ENCODE data around the gene EPN3. TPM values are rescaled to one million over a fixed set of nuclear protein-coding genes. Genes with fewer than 3 reads are reported as not detected.

EPN3 gene
- polyA plus RNA-seq, 1 donor (not counting 4 experiments of a cell fraction or from before 2014, with no cell fraction given): 66.7 TPM

- Histone ChIP-seq H3K27ac (ENCODE audit: control insufficient read depth, insufficient read depth, low read length) (peak overlapping the region; percentile 14), H3K4me2 (ENCODE audit: control insufficient read depth, extremely low read depth, insufficient read depth, low read depth, low read length) (peak overlapping the region; percentile 82), H3K27me3 (ENCODE audit: control insufficient read depth, extremely low read depth, insufficient read depth, low read length) (no peaks in the 10 kb centered on the region), H3K9ac (ENCODE audit: control insufficient read depth, extremely low read depth, insufficient read depth, low read length) (peak overlapping the region; percentile 22), H3K36me3 (ENCODE audit: control insufficient read depth in 2 of 2, extremely low read depth in 1 of 2, insufficient read depth in 2 of 2, low read length in 2 of 2) (peaks cover 24 to 51% of the 10 kb centered on the region in 2 experiments), H3K79me2 (ENCODE audit: control insufficient read depth, insufficient read depth, low read length) (peaks cover 33% of the 10 kb centered on the region), H3K4me3 (ENCODE audit: control insufficient read depth in 2 of 3, extremely low read depth in 1 of 3, insufficient read depth in 2 of 3, low read depth in 1 of 3, low read length in 3 of 3) (peak overlapping the region in 1 of 3 experiments; percentile 47), H3K9me1 (ENCODE audit: control insufficient read depth, extremely low read depth, insufficient read depth, low read length) (peaks cover 3% of the 10 kb centered on the region), H3K9me3 (ENCODE audit: control insufficient read depth, low read depth, low read length) (no peaks in the 10 kb centered on the region), H3K4me1 (ENCODE audit: control insufficient read depth, extremely low read depth, insufficient read depth, low read length) (peaks cover 67% of the 10 kb centered on the region), H4K20me1 (ENCODE audit: control insufficient read depth, extremely low read depth, insufficient read depth, low read length) (peaks cover 7% of the 10 kb centered on the region), H2AFZ (ENCODE audit: control insufficient read depth, low read length) (no peak overlapping the region)
- TF ChIP-seq CTCF (optimal IDR thresholded peaks at IDR 0.05 in 1 of 3, IDR thresholded peaks at IDR 0.05 in 1 of 3, conservative IDR thresholded peaks at IDR 0.05 in 1 of 3; ENCODE audit: extremely low read depth in 1 of 3, insufficient read depth in 2 of 3, low read length in 3 of 3) (no peak), EZH2 (IDR thresholded peaks at IDR 0.05; ENCODE audit: low read length) (no peak)
- FAIRE-seq (no peak), DNase-seq (ENCODE audit: low read depth, low spot score) (no peak)
- dilution Hi-C loops (cut with MboI; ENCODE audit: extremely low pct_ligation_motif_present, low sequenced_read_pairs): no loop called here
These were observed 8.8 kb downstream of the EPN3 start for GRCh38 chr17:50541402-50541715.

- DNase-seq (ENCODE audit: low read depth, low spot score) (no peak), FAIRE-seq (no peak)
- TF ChIP-seq EZH2 (IDR thresholded peaks at IDR 0.05; ENCODE audit: low read length): no peak
- peak in 2 of 3 experiments; percentile 21 to 23 for TF ChIP-seq CTCF (optimal IDR thresholded peaks at IDR 0.05 in 1 of 3, IDR thresholded peaks at IDR 0.05 in 1 of 3, conservative IDR thresholded peaks at IDR 0.05 in 1 of 3; ENCODE audit: extremely low read depth in 1 of 3, insufficient read depth in 2 of 3, low read length in 3 of 3)
- Histone ChIP-seq H3K36me3 (ENCODE audit: control insufficient read depth in 2 of 2, extremely low read depth in 1 of 2, insufficient read depth in 2 of 2, low read length in 2 of 2) (peaks cover 21 to 45% of the 10 kb centered on the region in 2 experiments), H3K9ac (ENCODE audit: control insufficient read depth, extremely low read depth, insufficient read depth, low read length) (peak overlapping the region; percentile 61), H3K27ac (ENCODE audit: control insufficient read depth, insufficient read depth, low read length) (peak overlapping the region; percentile 53), H2AFZ (ENCODE audit: control insufficient read depth, low read length) (no peak overlapping the region), H3K4me3 (ENCODE audit: control insufficient read depth in 2 of 3, extremely low read depth in 1 of 3, insufficient read depth in 2 of 3, low read depth in 1 of 3, low read length in 3 of 3) (peak overlapping the region in 2 of 3 experiments; percentile 8 to 47), H3K4me1 (ENCODE audit: control insufficient read depth, extremely low read depth, insufficient read depth, low read length) (peaks cover 60% of the 10 kb centered on the region), H4K20me1 (ENCODE audit: control insufficient read depth, extremely low read depth, insufficient read depth, low read length) (peaks cover 4% of the 10 kb centered on the region), H3K9me1 (ENCODE audit: control insufficient read depth, extremely low read depth, insufficient read depth, low read length) (peaks cover 3% of the 10 kb centered on the region), H3K9me3 (ENCODE audit: control insufficient read depth, low read depth, low read length) (no peaks in the 10 kb centered on the region), H3K79me2 (ENCODE audit: control insufficient read depth, insufficient read depth, low read length) (peaks cover 26% of the 10 kb centered on the region), H3K4me2 (ENCODE audit: control insufficient read depth, extremely low read depth, insufficient read depth, low read depth, low read length) (peak overlapping the region; percentile 82), H3K27me3 (ENCODE audit: control insufficient read depth, extremely low read depth, insufficient read depth, low read length) (no peaks in the 10 kb centered on the region)
- dilution Hi-C loops (cut with MboI; ENCODE audit: extremely low pct_ligation_motif_present, low sequenced_read_pairs): no loop called here
These were observed 9.5 kb downstream of the EPN3 start for GRCh38 chr17:50541716-50542688.

All from keratinocyte (primary cell).